PC-3 (cell line): Measurements from ENCODE around the gene KL. TPM values are rescaled to one million over a fixed set of nuclear protein-coding genes. Genes with fewer than 3 reads are reported as not detected.

Experiments used
- ATAC-seq: fragments of 200-7000 bp; cut with Tn5 transposase; 2 replicates; pipeline ENCODE4 v1.9.1; 2020; ENCODE audit warnings: mild to moderate bottlenecking, moderate library complexity
- BruUV-seq: library from RNA; stranded (reverse); fragments of 400-500 nt; replicated peaks from 2 replicates; lab custom pipeline; 2021; lab: Mats Ljungman, UMichigan
- CTCF ChIA-PET: fragments of 300-600 bp; sonication (Branson Sonifier 250); formaldehyde crosslinking; loops from one replicate; lab custom pipeline; 2022; ENCODE audit warnings: antibody characterized with exemption; lab: Charles Lee
- POLR2A ChIA-PET: fragments of 300-600 bp; sonication (Branson Sonifier 250); formaldehyde crosslinking; loops from one replicate; lab custom pipeline; 2022; ENCODE audit warnings: antibody characterized with exemption; ENCODE audit not compliant: unreplicated experiment; lab: Charles Lee
- DNase-seq: peaks from one replicate; pipeline ENCODE4 v3.0.0-alpha.2; 2015
- H2AFZ ChIP-seq: fragments of 300-600 bp; sonication (generic); 2 replicates; pipeline ENCODE4 v1.6.0; 2016; ENCODE audit warnings: antibody characterized with exemption, low read length
- H3F3A ChIP-seq: fragments of 300-600 bp; sonication (generic); one replicate; pipeline ENCODE4 v1.6.0; 2017; ENCODE audit warnings: antibody characterized with exemption, low read length, control low read depth, mild to moderate bottlenecking; ENCODE audit not compliant: unreplicated experiment
- H3K27ac ChIP-seq: fragments of 300-600 bp; sonication (generic); 2 replicates; pipeline ENCODE4 v1.5.1; 2016; ENCODE audit warnings: mild to moderate bottlenecking, low read length
- H3K27me3 ChIP-seq: fragments of 300-600 bp; sonication (generic); 2 replicates; pipeline ENCODE4 v1.6.1; 2016; ENCODE audit warnings: low read length, mixed read lengths
- H3K36me3 ChIP-seq: fragments of 300-600 bp; sonication (generic); 2 replicates; pipeline ENCODE4 v1.6.1; 2016; ENCODE audit warnings: low read depth, mixed run types, low read length, mixed read lengths
- H3K4me1 ChIP-seq: fragments of 300-600 bp; sonication (generic); 2 replicates; pipeline ENCODE4 v1.5.1; 2016; ENCODE audit warnings: low read length; ENCODE audit not compliant: insufficient read depth
- H3K4me2 ChIP-seq: fragments of 300-600 bp; sonication (generic); 2 replicates; pipeline ENCODE4 v1.6.0; 2016; ENCODE audit warnings: low read length
- H3K4me3 ChIP-seq: fragments of 300-600 bp; sonication (generic); 2 replicates; pipeline ENCODE4 v1.5.1; 2016; ENCODE audit warnings: mild to moderate bottlenecking, low read length, mixed read lengths
- H3K79me2 ChIP-seq: fragments of 300-600 bp; sonication (generic); 2 replicates; pipeline ENCODE4 v1.6.1; 2017; ENCODE audit warnings: low read length, mixed read lengths
- H3K9ac ChIP-seq: fragments of 300-600 bp; sonication (generic); 2 replicates; pipeline ENCODE4 v1.6.0; 2016; ENCODE audit warnings: mild to moderate bottlenecking, low read length
- H3K9me2 ChIP-seq: fragments of 300-600 bp; sonication (generic); replicated peaks from 2 replicates; pipeline ENCODE4 v1.6.1; 2016; ENCODE audit warnings: mixed run types, low read length, mixed read lengths
- H3K9me3 ChIP-seq: fragments of 300-600 bp; sonication (generic); 2 replicates; pipeline ENCODE4 v1.6.1; 2016; ENCODE audit warnings: low read length, mixed read lengths
- H4K20me1 ChIP-seq: fragments of 300-600 bp; sonication (generic); 2 replicates; pipeline ENCODE4 v1.6.1; 2016; ENCODE audit warnings: low read length, mixed read lengths
- EZH2 ChIP-seq: fragments of 300-600 bp; sonication (generic); IDR thresholded peaks from one replicate; pipeline ENCODE4 v1.6.1; 2017; ENCODE audit warnings: antibody characterized with exemption, mild to moderate bottlenecking, low read length; ENCODE audit not compliant: unreplicated experiment
- EZH2phosphoT487 ChIP-seq: fragments of 300-600 bp; sonication (generic); IDR thresholded peaks from 2 replicates; pipeline ENCODE4 v1.6.1; 2018; ENCODE audit warnings: mild to moderate bottlenecking, antibody characterized with exemption, low read length, borderline replicate concordance
- intact Hi-C: fragments of 100-400 bp; cut with micrococcal nuclease; formaldehyde crosslinking; loops from 2 replicates; pipeline ENCODE4 v1.9.0; 2023
- total RNA-seq: library from RNA; depleted of rRNA; stranded (reverse); fragments of >200 nt; gene quantifications from 2 replicates; pipeline ENCODE4 v1.2.3, GENCODE V29; 2014
- TF ChIP-seq, protein P1 (sequence below): fragments of 300-600 bp; sonication (generic); conservative IDR thresholded peaks from 2 replicates; pipeline ENCODE4 v1.5.1; 2017; ENCODE audit warnings: antibody characterized with exemption, low read depth, mild to moderate bottlenecking, low read length

KL gene
- total RNA-seq, 1 experiment from 2014 or later, result 0.07 TPM

DNA sequence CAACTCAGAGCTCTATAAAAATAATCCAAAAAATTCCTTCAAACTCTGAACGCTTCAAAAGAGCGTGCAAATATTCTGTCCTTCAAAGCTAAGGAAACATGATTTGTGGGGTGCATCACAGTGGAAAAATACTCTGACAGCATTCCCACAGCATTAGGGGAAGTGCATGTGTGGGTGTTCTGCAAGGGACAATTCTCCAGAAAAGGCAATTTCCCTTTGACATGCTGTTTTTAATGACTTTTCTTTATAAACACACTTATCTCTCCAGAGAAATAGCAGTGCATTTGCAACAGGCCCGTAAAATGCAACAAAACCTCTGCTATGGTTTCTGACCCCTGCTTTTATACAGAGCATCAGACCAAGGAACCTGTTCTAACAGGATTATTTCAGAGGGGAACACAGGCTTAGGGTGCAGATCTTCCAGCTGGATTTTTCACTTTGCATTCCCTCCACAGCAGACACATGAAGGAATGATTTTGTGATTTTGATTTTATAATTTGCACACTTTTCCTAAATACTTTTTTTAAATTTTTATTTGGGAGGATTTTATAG lies 42.6 kb downstream of the KL start:
- Histone ChIP-seq H3K36me3 (no peaks in the 10 kb centered on the region), H3K4me1 (no peaks in the 10 kb centered on the region), H3K4me2 (no peak overlapping the region), H3K9ac (no peak overlapping the region), H3K9me2 (no peaks in the 10 kb centered on the region), H3K9me3 (no peaks in the 10 kb centered on the region), H3K27me3 (no peaks in the 10 kb centered on the region), H4K20me1 (no peaks in the 10 kb centered on the region), H3K27ac (no peak overlapping the region), H3K79me2 (no peaks in the 10 kb centered on the region), H3K4me3 (no peak overlapping the region), H2AFZ (no peak overlapping the region), H3F3A (no peaks in the 10 kb centered on the region)
- DNase-seq (no peak), ATAC-seq (no peak)
- POLR2A ChIA-PET, result no interaction called here
- CTCF ChIA-PET, result no interaction called here
- no peak for TF ChIP-seq EZH2
- intact Hi-C loops, result no loop called here
- BruUV-seq, result no TSS peak

DNA sequence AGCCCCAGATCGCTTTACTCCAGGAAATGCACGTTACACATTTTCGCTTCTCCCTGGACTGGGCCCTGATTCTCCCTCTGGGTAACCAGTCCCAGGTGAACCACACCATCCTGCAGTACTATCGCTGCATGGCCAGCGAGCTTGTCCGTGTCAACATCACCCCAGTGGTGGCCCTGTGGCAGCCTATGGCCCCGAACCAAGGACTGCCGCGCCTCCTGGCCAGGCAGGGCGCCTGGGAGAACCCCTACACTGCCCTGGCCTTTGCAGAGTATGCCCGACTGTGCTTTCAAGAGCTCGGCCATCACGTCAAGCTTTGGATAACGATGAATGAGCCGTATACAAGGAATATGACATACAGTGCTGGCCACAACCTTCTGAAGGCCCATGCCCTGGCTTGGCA lies 44.6 kb downstream of the KL start:
- Histone ChIP-seq H3K27me3 (no peaks in the 10 kb centered on the region), H3K79me2 (no peaks in the 10 kb centered on the region), H3K27ac (no peak overlapping the region), H3K36me3 (no peaks in the 10 kb centered on the region), H3F3A (no peaks in the 10 kb centered on the region), H3K9ac (no peak overlapping the region), H3K4me2 (no peak overlapping the region), H4K20me1 (no peaks in the 10 kb centered on the region), H3K4me3 (no peak overlapping the region), H3K9me3 (no peaks in the 10 kb centered on the region), H3K9me2 (no peaks in the 10 kb centered on the region), H2AFZ (no peak overlapping the region), H3K4me1 (no peaks in the 10 kb centered on the region)
- CTCF ChIA-PET, result no interaction called here
- ATAC-seq (no peak), DNase-seq (no peak)
- no TSS peak for BruUV-seq
- POLR2A ChIA-PET, result no interaction called here
- intact Hi-C loops, result no loop called here
- TF ChIP-seq EZH2, result no peak

DNA sequence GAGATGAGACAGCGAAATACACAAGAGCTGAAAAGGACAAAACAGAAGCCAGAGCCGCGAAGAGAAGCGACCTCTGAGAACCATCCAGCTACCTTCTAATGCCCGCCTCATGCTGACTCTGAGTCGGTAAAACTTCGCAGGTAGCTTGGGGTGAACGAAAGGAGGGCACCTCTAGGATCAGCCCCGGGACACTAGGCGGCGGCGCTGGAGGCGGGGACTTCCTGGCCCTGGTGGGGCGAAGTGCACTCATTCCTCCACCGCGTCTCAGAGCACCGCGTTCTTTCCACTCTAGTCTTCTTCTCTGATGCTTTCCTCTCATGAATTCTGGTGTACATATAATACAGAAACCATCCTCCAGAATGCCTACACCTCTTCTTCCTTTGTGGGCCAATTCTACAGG lies 50.1 kb downstream of the KL start:
- DNase-seq (no peak), ATAC-seq (no peak)
- TF ChIP-seq, protein P1, sequence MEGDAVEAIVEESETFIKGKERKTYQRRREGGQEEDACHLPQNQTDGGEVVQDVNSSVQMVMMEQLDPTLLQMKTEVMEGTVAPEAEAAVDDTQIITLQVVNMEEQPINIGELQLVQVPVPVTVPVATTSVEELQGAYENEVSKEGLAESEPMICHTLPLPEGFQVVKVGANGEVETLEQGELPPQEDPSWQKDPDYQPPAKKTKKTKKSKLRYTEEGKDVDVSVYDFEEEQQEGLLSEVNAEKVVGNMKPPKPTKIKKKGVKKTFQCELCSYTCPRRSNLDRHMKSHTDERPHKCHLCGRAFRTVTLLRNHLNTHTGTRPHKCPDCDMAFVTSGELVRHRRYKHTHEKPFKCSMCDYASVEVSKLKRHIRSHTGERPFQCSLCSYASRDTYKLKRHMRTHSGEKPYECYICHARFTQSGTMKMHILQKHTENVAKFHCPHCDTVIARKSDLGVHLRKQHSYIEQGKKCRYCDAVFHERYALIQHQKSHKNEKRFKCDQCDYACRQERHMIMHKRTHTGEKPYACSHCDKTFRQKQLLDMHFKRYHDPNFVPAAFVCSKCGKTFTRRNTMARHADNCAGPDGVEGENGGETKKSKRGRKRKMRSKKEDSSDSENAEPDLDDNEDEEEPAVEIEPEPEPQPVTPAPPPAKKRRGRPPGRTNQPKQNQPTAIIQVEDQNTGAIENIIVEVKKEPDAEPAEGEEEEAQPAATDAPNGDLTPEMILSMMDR, result no peak
- TF ChIP-seq EZH2phosphoT487 (no peak), EZH2 (no peak)
- Histone ChIP-seq H3K4me2 (no peak overlapping the region), H3K9me2 (no peaks in the 10 kb centered on the region), H3K27ac (no peak overlapping the region), H3K27me3 (no peaks in the 10 kb centered on the region), H3K4me1 (peaks cover 12% of the 10 kb centered on the region), H3K9me3 (no peaks in the 10 kb centered on the region), H4K20me1 (no peaks in the 10 kb centered on the region), H3K4me3 (no peak overlapping the region), H2AFZ (no peak overlapping the region), H3F3A (no peaks in the 10 kb centered on the region), H3K79me2 (no peaks in the 10 kb centered on the region), H3K9ac (no peak overlapping the region), H3K36me3 (no peaks in the 10 kb centered on the region)
- no TSS peak for BruUV-seq
- intact Hi-C loops, result no loop called here
- POLR2A ChIA-PET, result no interaction called here
- CTCF ChIA-PET, result no interaction called here

DNA sequence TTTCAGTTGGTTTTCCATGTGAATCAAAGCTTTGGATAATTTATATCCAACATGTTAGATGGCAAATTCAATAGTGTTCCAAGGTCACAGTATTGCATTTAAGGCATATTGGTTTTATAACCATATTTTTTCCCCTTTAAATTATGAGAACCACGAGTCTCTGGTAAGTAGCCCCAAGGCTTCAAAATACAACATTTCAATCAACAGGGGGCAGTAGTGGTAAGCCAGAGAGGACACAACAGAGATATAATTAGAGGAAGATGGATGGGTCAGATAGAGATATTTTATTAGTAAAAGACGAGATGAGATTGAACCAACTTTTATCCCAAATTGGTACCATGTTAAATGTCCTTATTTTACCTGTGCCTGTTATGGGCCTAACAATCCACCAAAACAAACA lies 53.1 kb downstream of the KL start:
- H2AFZ ChIP-seq, result no peak overlapping the region
- H3K9ac ChIP-seq, result no peak overlapping the region
- H3K4me3 ChIP-seq, result no peak overlapping the region
- CTCF ChIA-PET, result no interaction called here
- H3K4me1 ChIP-seq, result peaks cover 12% of the 10 kb centered on the region
- H3K4me2 ChIP-seq, result no peak overlapping the region
- ATAC-seq (no peak), DNase-seq (peak; percentile 26)
- no peak overlapping the region for H3K27ac ChIP-seq
- no peaks in the 10 kb centered on the region for H3K36me3 ChIP-seq
- no TSS peak for BruUV-seq
- no peaks in the 10 kb centered on the region for H3K9me2 ChIP-seq
- intact Hi-C loops, result no loop called here
- H3K9me3 ChIP-seq, result no peaks in the 10 kb centered on the region
- TF ChIP-seq EZH2phosphoT487, result no peak
- TF ChIP-seq EZH2, result no peak
- TF ChIP-seq, protein P1, result peak; percentile 50
- no peaks in the 10 kb centered on the region for H3K79me2 ChIP-seq
- no peaks in the 10 kb centered on the region for H3F3A ChIP-seq
- no peaks in the 10 kb centered on the region for H4K20me1 ChIP-seq
- POLR2A ChIA-PET, result no interaction called here
- no peaks in the 10 kb centered on the region for H3K27me3 ChIP-seq
